GM23338 (cell line): ENCODE data around the gene STARD13. TPM values are rescaled to one million over a fixed set of nuclear protein-coding genes. Genes with fewer than 3 reads are reported as not detected.

Experiments used
- ATAC-seq: fragments of 200-7000 bp; cut with Tn5 transposase; 3 replicates; pipeline ENCODE4 v1.9.1; 2020
- DNase-seq: peaks from one replicate; pipeline ENCODE4 v3.0.0-alpha.2; 2015; ENCODE audit warnings: low spot score
- H2AFZ ChIP-seq: fragments of 200-600 bp; sonication (generic); 2 replicates; pipeline ENCODE4 v1.8.0; 2016; ENCODE audit warnings: antibody characterized with exemption, mild to moderate bottlenecking, moderate library complexity
- H3F3A ChIP-seq: fragments of 200-600 bp; sonication (generic); replicated peaks from 2 replicates; pipeline ENCODE4 v1.8.0; 2017; ENCODE audit warnings: antibody characterized with exemption, mixed run types, low read depth
- H3K27ac ChIP-seq: fragments of 200-600 bp; sonication (generic); 2 replicates; pipeline ENCODE4 v1.6.1; 2016; ENCODE audit warnings: low read depth
- H3K27me3 ChIP-seq: fragments of 200-600 bp; sonication (generic); 2 replicates; pipeline ENCODE4 v1.8.0; 2016; ENCODE audit warnings: mild to moderate bottlenecking, mixed run types, moderate library complexity; ENCODE audit not compliant: insufficient read depth
- H3K36me3 ChIP-seq: fragments of 200-600 bp; sonication (generic); 2 replicates; pipeline ENCODE4 v1.8.0; 2016; ENCODE audit warnings: mild to moderate bottlenecking; ENCODE audit not compliant: insufficient read depth
- H3K4me1 ChIP-seq: fragments of 200-600 bp; sonication (generic); 2 replicates; pipeline ENCODE4 v1.8.0; 2016; ENCODE audit warnings: mild to moderate bottlenecking, moderate library complexity; ENCODE audit not compliant: insufficient read depth
- H3K4me2 ChIP-seq: fragments of 200-600 bp; sonication (generic); 2 replicates; pipeline ENCODE4 v1.7.1; 2017; ENCODE audit warnings: mixed run types
- H3K4me3 ChIP-seq: fragments of 200-600 bp; sonication (generic); 2 replicates; pipeline ENCODE4 v1.6.1; 2016; ENCODE audit warnings: mixed run types
- H3K79me2 ChIP-seq: fragments of 200-600 bp; sonication (generic); replicated peaks from 2 replicates; pipeline ENCODE4 v1.8.0; 2017; ENCODE audit warnings: mild to moderate bottlenecking; ENCODE audit not compliant: insufficient read depth
- H3K9me2 ChIP-seq: fragments of 200-600 bp; sonication (generic); 2 replicates; pipeline ENCODE4 v1.8.0; 2017; ENCODE audit not compliant: insufficient read depth
- H4K20me1 ChIP-seq: fragments of 200-600 bp; sonication (generic); replicated peaks from 2 replicates; pipeline ENCODE4 v1.8.0; 2017; ENCODE audit warnings: mild to moderate bottlenecking; ENCODE audit not compliant: insufficient read depth
- H3K27ac Mint-ChIP-seq: 2 replicates; pipeline ENCODE4 v1.8.0; 2020; ENCODE audit warnings: inconsistent platforms, mild to moderate bottlenecking, moderate library complexity, mixed read lengths
- H3K27me3 Mint-ChIP-seq: 3 replicates; pipeline ENCODE4 v1.8.0; 2022; ENCODE audit warnings: low read depth, mild to moderate bottlenecking, moderate library complexity, mixed read lengths, inconsistent platforms; ENCODE audit not compliant: insufficient read depth, poor library complexity
- H3K36me3 Mint-ChIP-seq: 3 replicates; pipeline ENCODE4 v1.8.0; 2021; ENCODE audit warnings: low read depth, mild to moderate bottlenecking, inconsistent platforms, moderate library complexity, mixed read lengths
- H3K4me1 Mint-ChIP-seq: 3 replicates; pipeline ENCODE4 v1.8.0; 2020; ENCODE audit warnings: mild to moderate bottlenecking, inconsistent platforms, mixed read lengths
- H3K4me3 Mint-ChIP-seq: 3 replicates; pipeline ENCODE4 v1.8.0; 2021; ENCODE audit warnings: moderate library complexity, mild to moderate bottlenecking, inconsistent platforms, mixed read lengths
- H3K9me3 Mint-ChIP-seq: 3 replicates; pipeline ENCODE4 v1.8.0; 2020; ENCODE audit warnings: moderate library complexity, mild to moderate bottlenecking, inconsistent platforms, mixed read lengths
- CREB1 ChIP-seq: fragments of 250-450 bp; sonication (Bioruptor Pico); IDR thresholded peaks from 2 replicates; pipeline ENCODE4 v1.5.0; 2020; ENCODE audit warnings: low read depth, mild to moderate bottlenecking, moderate library complexity
- EZH2 ChIP-seq: fragments of 200-600 bp; sonication (generic); IDR thresholded peaks from one replicate; pipeline ENCODE4 v1.8.0; 2017; ENCODE audit warnings: antibody characterized with exemption, mild to moderate bottlenecking, low read depth; ENCODE audit not compliant: unreplicated experiment
- EZH2phosphoT487 ChIP-seq: fragments of 200-600 bp; sonication (generic); IDR thresholded peaks from one replicate; pipeline ENCODE4 v1.8.1; 2018; ENCODE audit warnings: antibody characterized with exemption; ENCODE audit not compliant: unreplicated experiment
- JUNB ChIP-seq: IDR thresholded peaks from one replicate; pipeline ENCODE4 v1.6.1; 2016; ENCODE audit warnings: antibody characterized with exemption; ENCODE audit not compliant: unreplicated experiment
- NANOG ChIP-seq: IDR thresholded peaks from 2 replicates; pipeline ENCODE4 v1.6.1; 2016; ENCODE audit warnings: antibody characterized with exemption, borderline replicate concordance
- STAT1 ChIP-seq: IDR thresholded peaks from one replicate; pipeline ENCODE4 v1.6.1; 2016; ENCODE audit warnings: antibody characterized with exemption; ENCODE audit not compliant: unreplicated experiment
- ZNF114 ChIP-seq: fragments of 250-450 bp; sonication (Bioruptor Pico); IDR thresholded peaks from 2 replicates; pipeline ENCODE4 v1.5.0; 2020; ENCODE audit warnings: mild to moderate bottlenecking, moderate library complexity
- polyA plus RNA-seq: library from polyadenylated mRNA; unstranded; fragments of >200 nt; fragmentation: Nextera tagmentation; extraction: Ambion mirVana; gene quantifications from 2 replicates; pipeline ENCODE4 v1.2.1, GENCODE V29; 2016
- total RNA-seq: library from RNA; depleted of rRNA; stranded (reverse); fragments of >200 nt; shearing (Covaris generic); gene quantifications from 2 replicates; pipeline ENCODE4 v1.2.3, GENCODE V29; 2014
- TF ChIP-seq, protein P1 (sequence below): IDR thresholded peaks from 2 replicates; pipeline ENCODE4 v1.6.1; 2016; ENCODE audit warnings: antibody characterized with exemption
- TF ChIP-seq, protein P2 (sequence below): fragments of 250-450 bp; sonication (Bioruptor Pico); IDR thresholded peaks from 2 replicates; pipeline ENCODE4 v1.5.0; 2020; ENCODE audit warnings: mild to moderate bottlenecking, moderate library complexity
- TF ChIP-seq, protein P3 (sequence below), 2 experiments: fragments of 200-600 bp in 1 of 2; sonication (generic) in 1 of 2; conservative IDR thresholded peaks; 2 replicates each; pipeline versions ENCODE4 v1.5.1 to v1.6.1; 2016 to 2017; ENCODE audit warnings: antibody characterized with exemption in 2 of 2, low read depth in 2 of 2, mild to moderate bottlenecking in 2 of 2, moderate library complexity in 1 of 2

The STARD13 gene
- total and polyA plus RNA-seq, 2 experiments from 2014 or later: 3.2 to 5.2 TPM

DNA sequence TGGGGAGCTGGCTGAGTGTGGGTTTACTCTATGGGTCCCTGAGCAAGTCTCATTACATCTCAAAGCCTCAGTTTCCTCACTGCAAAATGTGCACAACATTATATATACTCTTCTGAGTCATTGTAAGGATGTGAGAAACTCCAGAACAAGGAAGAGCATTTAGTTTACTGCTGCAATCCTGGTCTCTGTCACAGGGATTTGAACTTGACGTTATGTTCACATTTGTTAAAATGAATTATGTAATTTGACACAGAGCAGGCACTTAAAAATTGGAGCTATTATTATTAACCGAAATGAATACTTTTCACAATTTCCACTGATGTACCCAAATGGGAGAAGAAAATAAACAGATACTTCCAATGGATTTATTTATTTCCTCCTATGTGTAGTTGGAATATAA is 101.0 kb downstream of the STARD13 start:
- H3K4me2 ChIP-seq: no peak overlapping the region
- Mint-ChIP-seq H3K4me3 (no peak overlapping the region), H3K9me3 (no peaks in the 10 kb centered on the region), H3K4me1 (peaks cover 36% of the 10 kb centered on the region), H3K36me3 (no peaks in the 10 kb centered on the region), H3K27ac (no peak overlapping the region), H3K27me3 (peaks cover 15% of the 10 kb centered on the region)
- H3K4me1 ChIP-seq: peaks cover 36% of the 10 kb centered on the region
- ATAC-seq: no peak
- no peak for DNase-seq
- peaks cover 27% of the 10 kb centered on the region for H3K27me3 ChIP-seq
- no peaks in the 10 kb centered on the region for H4K20me1 ChIP-seq
- H3F3A ChIP-seq: no peaks in the 10 kb centered on the region
- no peak overlapping the region for H3K27ac ChIP-seq
- H3K4me3 ChIP-seq: no peak overlapping the region
- H2AFZ ChIP-seq: no peak overlapping the region
- H3K9me2 ChIP-seq: no peaks in the 10 kb centered on the region; the same call in 1 of the 2 replicates
- TF ChIP-seq JUNB: no peak
- no peak for TF ChIP-seq EZH2phosphoT487
- no peak for TF ChIP-seq ZNF114 (CRISPR knock-in tag)
- TF ChIP-seq, protein P1, sequence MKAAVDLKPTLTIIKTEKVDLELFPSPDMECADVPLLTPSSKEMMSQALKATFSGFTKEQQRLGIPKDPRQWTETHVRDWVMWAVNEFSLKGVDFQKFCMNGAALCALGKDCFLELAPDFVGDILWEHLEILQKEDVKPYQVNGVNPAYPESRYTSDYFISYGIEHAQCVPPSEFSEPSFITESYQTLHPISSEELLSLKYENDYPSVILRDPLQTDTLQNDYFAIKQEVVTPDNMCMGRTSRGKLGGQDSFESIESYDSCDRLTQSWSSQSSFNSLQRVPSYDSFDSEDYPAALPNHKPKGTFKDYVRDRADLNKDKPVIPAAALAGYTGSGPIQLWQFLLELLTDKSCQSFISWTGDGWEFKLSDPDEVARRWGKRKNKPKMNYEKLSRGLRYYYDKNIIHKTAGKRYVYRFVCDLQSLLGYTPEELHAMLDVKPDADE: no peak
- TF ChIP-seq NANOG: no peak
- TF ChIP-seq, protein P2, sequence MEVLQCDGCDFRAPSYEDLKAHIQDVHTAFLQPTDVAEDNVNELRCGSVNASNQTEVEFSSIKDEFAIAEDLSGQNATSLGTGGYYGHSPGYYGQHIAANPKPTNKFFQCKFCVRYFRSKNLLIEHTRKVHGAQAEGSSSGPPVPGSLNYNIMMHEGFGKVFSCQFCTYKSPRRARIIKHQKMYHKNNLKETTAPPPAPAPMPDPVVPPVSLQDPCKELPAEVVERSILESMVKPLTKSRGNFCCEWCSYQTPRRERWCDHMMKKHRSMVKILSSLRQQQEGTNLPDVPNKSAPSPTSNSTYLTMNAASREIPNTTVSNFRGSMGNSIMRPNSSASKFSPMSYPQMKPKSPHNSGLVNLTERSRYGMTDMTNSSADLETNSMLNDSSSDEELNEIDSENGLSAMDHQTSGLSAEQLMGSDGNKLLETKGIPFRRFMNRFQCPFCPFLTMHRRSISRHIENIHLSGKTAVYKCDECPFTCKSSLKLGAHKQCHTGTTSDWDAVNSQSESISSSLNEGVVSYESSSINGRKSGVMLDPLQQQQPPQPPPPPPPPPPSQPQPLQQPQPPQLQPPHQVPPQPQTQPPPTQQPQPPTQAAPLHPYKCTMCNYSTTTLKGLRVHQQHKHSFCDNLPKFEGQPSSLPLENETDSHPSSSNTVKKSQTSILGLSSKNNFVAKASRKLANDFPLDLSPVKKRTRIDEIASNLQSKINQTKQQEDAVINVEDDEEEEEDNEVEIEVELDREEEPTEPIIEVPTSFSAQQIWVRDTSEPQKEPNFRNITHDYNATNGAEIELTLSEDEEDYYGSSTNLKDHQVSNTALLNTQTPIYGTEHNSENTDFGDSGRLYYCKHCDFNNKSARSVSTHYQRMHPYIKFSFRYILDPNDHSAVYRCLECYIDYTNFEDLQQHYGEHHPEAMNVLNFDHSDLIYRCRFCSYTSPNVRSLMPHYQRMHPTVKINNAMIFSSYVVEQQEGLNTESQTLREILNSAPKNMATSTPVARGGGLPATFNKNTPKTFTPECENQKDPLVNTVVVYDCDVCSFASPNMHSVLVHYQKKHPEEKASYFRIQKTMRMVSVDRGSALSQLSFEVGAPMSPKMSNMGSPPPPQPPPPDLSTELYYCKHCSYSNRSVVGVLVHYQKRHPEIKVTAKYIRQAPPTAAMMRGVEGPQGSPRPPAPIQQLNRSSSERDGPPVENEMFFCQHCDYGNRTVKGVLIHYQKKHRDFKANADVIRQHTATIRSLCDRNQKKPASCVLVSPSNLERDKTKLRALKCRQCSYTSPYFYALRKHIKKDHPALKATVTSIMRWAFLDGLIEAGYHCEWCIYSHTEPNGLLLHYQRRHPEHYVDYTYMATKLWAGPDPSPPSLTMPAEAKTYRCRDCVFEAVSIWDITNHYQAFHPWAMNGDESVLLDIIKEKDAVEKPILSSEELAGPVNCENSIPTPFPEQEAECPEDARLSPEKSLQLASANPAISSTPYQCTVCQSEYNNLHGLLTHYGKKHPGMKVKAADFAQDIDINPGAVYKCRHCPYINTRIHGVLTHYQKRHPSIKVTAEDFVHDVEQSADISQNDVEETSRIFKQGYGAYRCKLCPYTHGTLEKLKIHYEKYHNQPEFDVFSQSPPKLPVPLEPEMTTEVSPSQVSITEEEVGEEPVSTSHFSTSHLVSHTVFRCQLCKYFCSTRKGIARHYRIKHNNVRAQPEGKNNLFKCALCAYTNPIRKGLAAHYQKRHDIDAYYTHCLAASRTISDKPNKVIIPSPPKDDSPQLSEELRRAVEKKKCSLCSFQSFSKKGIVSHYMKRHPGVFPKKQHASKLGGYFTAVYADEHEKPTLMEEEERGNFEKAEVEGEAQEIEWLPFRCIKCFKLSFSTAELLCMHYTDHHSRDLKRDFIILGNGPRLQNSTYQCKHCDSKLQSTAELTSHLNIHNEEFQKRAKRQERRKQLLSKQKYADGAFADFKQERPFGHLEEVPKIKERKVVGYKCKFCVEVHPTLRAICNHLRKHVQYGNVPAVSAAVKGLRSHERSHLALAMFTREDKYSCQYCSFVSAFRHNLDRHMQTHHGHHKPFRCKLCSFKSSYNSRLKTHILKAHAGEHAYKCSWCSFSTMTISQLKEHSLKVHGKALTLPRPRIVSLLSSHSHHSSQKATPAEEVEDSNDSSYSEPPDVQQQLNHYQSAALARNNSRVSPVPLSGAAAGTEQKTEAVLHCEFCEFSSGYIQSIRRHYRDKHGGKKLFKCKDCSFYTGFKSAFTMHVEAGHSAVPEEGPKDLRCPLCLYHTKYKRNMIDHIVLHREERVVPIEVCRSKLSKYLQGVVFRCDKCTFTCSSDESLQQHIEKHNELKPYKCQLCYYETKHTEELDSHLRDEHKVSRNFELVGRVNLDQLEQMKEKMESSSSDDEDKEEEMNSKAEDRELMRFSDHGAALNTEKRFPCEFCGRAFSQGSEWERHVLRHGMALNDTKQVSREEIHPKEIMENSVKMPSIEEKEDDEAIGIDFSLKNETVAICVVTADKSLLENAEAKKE (CRISPR knock-in tag): no peak
- TF ChIP-seq STAT1: no peak
- TF ChIP-seq, protein P3, sequence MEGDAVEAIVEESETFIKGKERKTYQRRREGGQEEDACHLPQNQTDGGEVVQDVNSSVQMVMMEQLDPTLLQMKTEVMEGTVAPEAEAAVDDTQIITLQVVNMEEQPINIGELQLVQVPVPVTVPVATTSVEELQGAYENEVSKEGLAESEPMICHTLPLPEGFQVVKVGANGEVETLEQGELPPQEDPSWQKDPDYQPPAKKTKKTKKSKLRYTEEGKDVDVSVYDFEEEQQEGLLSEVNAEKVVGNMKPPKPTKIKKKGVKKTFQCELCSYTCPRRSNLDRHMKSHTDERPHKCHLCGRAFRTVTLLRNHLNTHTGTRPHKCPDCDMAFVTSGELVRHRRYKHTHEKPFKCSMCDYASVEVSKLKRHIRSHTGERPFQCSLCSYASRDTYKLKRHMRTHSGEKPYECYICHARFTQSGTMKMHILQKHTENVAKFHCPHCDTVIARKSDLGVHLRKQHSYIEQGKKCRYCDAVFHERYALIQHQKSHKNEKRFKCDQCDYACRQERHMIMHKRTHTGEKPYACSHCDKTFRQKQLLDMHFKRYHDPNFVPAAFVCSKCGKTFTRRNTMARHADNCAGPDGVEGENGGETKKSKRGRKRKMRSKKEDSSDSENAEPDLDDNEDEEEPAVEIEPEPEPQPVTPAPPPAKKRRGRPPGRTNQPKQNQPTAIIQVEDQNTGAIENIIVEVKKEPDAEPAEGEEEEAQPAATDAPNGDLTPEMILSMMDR (conservative IDR thresholded peaks at IDR 0.05; ENCODE audit: low read depth in 2 of 2): no peak
- no peak for TF ChIP-seq EZH2
- TF ChIP-seq CREB1 (CRISPR knock-in tag): no peak
- no peaks in the 10 kb centered on the region for H3K79me2 ChIP-seq
- no peaks in the 10 kb centered on the region for H3K36me3 ChIP-seq
